ENCODE measurements around the gene GPER1.
A peak's percentile ranks its signal among the peaks of the same experiment; 100 is the strongest.

The GPER1 gene

DNA sequence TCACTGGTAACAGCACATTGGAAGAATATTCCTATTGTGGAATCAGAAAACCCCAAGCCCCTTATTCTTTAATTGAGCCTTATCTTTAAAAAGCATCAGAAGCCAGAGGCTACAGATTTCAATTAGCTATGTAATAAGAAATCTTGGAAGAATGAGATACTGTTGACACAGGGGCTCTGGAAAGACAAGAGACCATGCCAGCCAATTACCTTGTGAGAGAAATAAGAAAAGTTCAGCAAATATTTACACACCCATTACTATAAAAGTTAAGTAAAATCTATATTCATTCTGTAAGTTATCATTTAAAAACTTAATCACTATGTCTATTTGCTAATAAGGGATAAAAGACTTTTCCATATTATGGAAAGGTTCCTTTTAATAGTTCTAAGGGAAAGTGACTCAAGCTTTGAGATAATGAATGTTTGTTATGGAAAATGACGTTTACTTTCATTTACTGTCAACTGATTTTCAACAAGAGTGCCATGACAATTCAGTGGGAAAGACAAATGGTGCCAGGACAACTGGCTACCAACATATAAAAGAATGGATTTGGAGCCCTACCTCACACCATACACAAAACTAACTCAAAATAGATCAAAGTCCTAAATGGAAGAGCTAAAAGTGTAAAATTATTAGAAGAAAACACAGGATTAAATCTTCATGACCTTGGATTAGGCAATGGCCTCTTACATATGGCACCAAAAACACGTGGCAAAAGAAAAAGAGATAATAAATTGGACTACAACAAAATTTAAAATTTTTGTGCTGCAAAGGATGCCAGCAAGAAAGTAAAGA is 43.8 kb downstream of the GPER1 start:
- no peak overlapping the region for H3K4me2 ChIP-seq (ENCODE audit: low read depth, low read length, poor library complexity, severe bottlenecking)
- no peak overlapping the region for H2AFZ ChIP-seq (ENCODE audit: low read depth, low read length, severe bottlenecking)
- H3K36me3 ChIP-seq (ENCODE audit: low read length): no peaks in the 10 kb centered on the region
- H3K9ac ChIP-seq (ENCODE audit: low read length): no peak overlapping the region
- no peak for TF ChIP-seq EZH2phosphoT487 (conservative IDR thresholded peaks at IDR 0.05; ENCODE audit: low read length)
- TF ChIP-seq, protein P1, sequence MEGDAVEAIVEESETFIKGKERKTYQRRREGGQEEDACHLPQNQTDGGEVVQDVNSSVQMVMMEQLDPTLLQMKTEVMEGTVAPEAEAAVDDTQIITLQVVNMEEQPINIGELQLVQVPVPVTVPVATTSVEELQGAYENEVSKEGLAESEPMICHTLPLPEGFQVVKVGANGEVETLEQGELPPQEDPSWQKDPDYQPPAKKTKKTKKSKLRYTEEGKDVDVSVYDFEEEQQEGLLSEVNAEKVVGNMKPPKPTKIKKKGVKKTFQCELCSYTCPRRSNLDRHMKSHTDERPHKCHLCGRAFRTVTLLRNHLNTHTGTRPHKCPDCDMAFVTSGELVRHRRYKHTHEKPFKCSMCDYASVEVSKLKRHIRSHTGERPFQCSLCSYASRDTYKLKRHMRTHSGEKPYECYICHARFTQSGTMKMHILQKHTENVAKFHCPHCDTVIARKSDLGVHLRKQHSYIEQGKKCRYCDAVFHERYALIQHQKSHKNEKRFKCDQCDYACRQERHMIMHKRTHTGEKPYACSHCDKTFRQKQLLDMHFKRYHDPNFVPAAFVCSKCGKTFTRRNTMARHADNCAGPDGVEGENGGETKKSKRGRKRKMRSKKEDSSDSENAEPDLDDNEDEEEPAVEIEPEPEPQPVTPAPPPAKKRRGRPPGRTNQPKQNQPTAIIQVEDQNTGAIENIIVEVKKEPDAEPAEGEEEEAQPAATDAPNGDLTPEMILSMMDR (IDR thresholded peaks at IDR 0.05; ENCODE audit: insufficient read depth, low read length, poor library complexity, severe bottlenecking): no peak
- peaks cover 9% of the 10 kb centered on the region for H3K79me2 ChIP-seq (ENCODE audit: insufficient read depth, low read length)
- no peaks in the 10 kb centered on the region for H3K9me2 ChIP-seq (replicated peaks; ENCODE audit: insufficient read depth, low read length)
- H4K20me1 ChIP-seq (ENCODE audit: low read depth, low read length): no peaks in the 10 kb centered on the region
- 0 out of 2 replicates have a peak, but pooled peaks cover 2% of the 10 kb centered on the region for H3F3A ChIP-seq (ENCODE audit: insufficient read depth)
- H3K4me3 ChIP-seq (ENCODE audit: insufficient read depth, low read length, poor library complexity, severe bottlenecking): no peak overlapping the region
- H3K27ac ChIP-seq (ENCODE audit: low read depth, low read length): no peak overlapping the region
- no peaks in the 10 kb centered on the region for H3K27me3 ChIP-seq (ENCODE audit: low read length)
- H3K9me3 ChIP-seq (ENCODE audit: insufficient read depth, low read length): no peaks in the 10 kb centered on the region

- H3K9ac ChIP-seq (ENCODE audit: low read length): no peak overlapping the region
- H3K9me3 ChIP-seq (ENCODE audit: insufficient read depth, low read length): no peaks in the 10 kb centered on the region
- no peaks in the 10 kb centered on the region for H3K36me3 ChIP-seq (ENCODE audit: low read length)
- peaks cover 11% of the 10 kb centered on the region for H3K79me2 ChIP-seq (ENCODE audit: insufficient read depth, low read length)
- peaks cover 11% of the 10 kb centered on the region; the same call in 1 of the 2 replicates for H3F3A ChIP-seq (ENCODE audit: insufficient read depth)
- no peak overlapping the region for H3K4me3 ChIP-seq (ENCODE audit: insufficient read depth, low read length, poor library complexity, severe bottlenecking)
- H2AFZ ChIP-seq (ENCODE audit: low read depth, low read length, severe bottlenecking): no peak overlapping the region
- H3K9me2 ChIP-seq (replicated peaks; ENCODE audit: insufficient read depth, low read length): no peaks in the 10 kb centered on the region
- no peaks in the 10 kb centered on the region for H3K27me3 ChIP-seq (ENCODE audit: low read length)
- no peak overlapping the region for H3K27ac ChIP-seq (ENCODE audit: low read depth, low read length)
- no peaks in the 10 kb centered on the region for H4K20me1 ChIP-seq (ENCODE audit: low read depth, low read length)
- TF ChIP-seq EZH2phosphoT487 (conservative IDR thresholded peaks at IDR 0.05; ENCODE audit: low read length): no peak
- TF ChIP-seq, protein P1 (IDR thresholded peaks at IDR 0.05; ENCODE audit: insufficient read depth, low read length, poor library complexity, severe bottlenecking): no peak
- H3K4me2 ChIP-seq (ENCODE audit: low read depth, low read length, poor library complexity, severe bottlenecking): no peak overlapping the region
These were observed 47.0 kb downstream of the GPER1 start for GRCh38 chr7:1134951-1135350.

GRCh38 chr7:1136841-1137516 is 49.1 kb downstream of the GPER1 start:
- H3K9ac ChIP-seq (ENCODE audit: low read length): peak overlapping the region; percentile 64
- TF ChIP-seq EZH2phosphoT487 (conservative IDR thresholded peaks at IDR 0.05; ENCODE audit: low read length): no peak
- TF ChIP-seq, protein P1 (IDR thresholded peaks at IDR 0.05; ENCODE audit: insufficient read depth, low read length, poor library complexity, severe bottlenecking): no peak
- H3K9me2 ChIP-seq (replicated peaks; ENCODE audit: insufficient read depth, low read length): no peaks in the 10 kb centered on the region
- no peaks in the 10 kb centered on the region for H3K9me3 ChIP-seq (ENCODE audit: insufficient read depth, low read length)
- H2AFZ ChIP-seq (ENCODE audit: low read depth, low read length, severe bottlenecking): peak overlapping the region; percentile 7
- H3K79me2 ChIP-seq (ENCODE audit: insufficient read depth, low read length): peaks cover 11% of the 10 kb centered on the region; the same call in 1 of the 2 replicates
- no peaks in the 10 kb centered on the region for H4K20me1 ChIP-seq (ENCODE audit: low read depth, low read length)
- peaks cover 11% of the 10 kb centered on the region; the same call in 1 of the 2 replicates for H3F3A ChIP-seq (ENCODE audit: insufficient read depth)
- H3K36me3 ChIP-seq (ENCODE audit: low read length): no peaks in the 10 kb centered on the region
- peak overlapping the region; percentile 63 for H3K4me3 ChIP-seq (ENCODE audit: insufficient read depth, low read length, poor library complexity, severe bottlenecking)
- peak overlapping the region; percentile 64 for H3K4me2 ChIP-seq (ENCODE audit: low read depth, low read length, poor library complexity, severe bottlenecking)
- H3K27ac ChIP-seq (ENCODE audit: low read depth, low read length): peak overlapping the region; percentile 42; the same call in 1 of the 2 replicates
- no peaks in the 10 kb centered on the region for H3K27me3 ChIP-seq (ENCODE audit: low read length)

All from SU-DHL-6 (cell line).